Activated B cell treated with CpG ODN at 0.5 μM for 24 hours (primary cell): ENCODE data around the gene AKT1S1. TPM values are rescaled to one million over a fixed set of nuclear protein-coding genes. Genes with fewer than 3 reads are reported as not detected.

Experiments used
- ATAC-seq: fragments of 200-7000 bp; cut with Tn5 transposase; one replicate; pipeline ENCODE4 v1.10.0; 2021; ENCODE audit warnings: low read depth, mild to moderate bottlenecking, moderate library complexity
- CTCF ChIA-PET: fragments of 350-600 bp; sonication (Branson Sonifier 250); formaldehyde crosslinking; loops from one replicate; lab custom pipeline; 2021; ENCODE audit warnings: antibody characterized with exemption; lab: Charles Lee
- POLR2A ChIA-PET: fragments of 350-600 bp; sonication (Branson Sonifier 250); formaldehyde crosslinking; loops from one replicate; lab custom pipeline; 2021; ENCODE audit warnings: antibody characterized with exemption; lab: Charles Lee
- DNase-seq: peaks from one replicate; pipeline ENCODE4 v3.0.0; 2022
- H3K27ac Mint-ChIP-seq: one replicate; pipeline ENCODE4 v1.8.0; 2020; ENCODE audit warnings: mixed read lengths
- H3K27me3 Mint-ChIP-seq: one replicate; pipeline ENCODE4 v1.8.0; 2021; ENCODE audit warnings: mixed read lengths
- H3K36me3 Mint-ChIP-seq: one replicate; pipeline ENCODE4 v1.8.0; 2021; ENCODE audit warnings: low read depth, mixed read lengths
- H3K4me1 Mint-ChIP-seq: one replicate; pipeline ENCODE4 v1.8.0; 2021; ENCODE audit warnings: mixed read lengths
- H3K4me3 Mint-ChIP-seq: one replicate; pipeline ENCODE4 v1.8.0; 2020; ENCODE audit warnings: mild to moderate bottlenecking, mixed read lengths
- H3K9me3 Mint-ChIP-seq: one replicate; pipeline ENCODE4 v1.8.0; 2020; ENCODE audit warnings: mixed read lengths
- intact Hi-C: fragments of 100-400 bp; cut with micrococcal nuclease; formaldehyde crosslinking; loops from one replicate; pipeline ENCODE4 v1.15.1; 2024
- total RNA-seq: library from RNA; stranded (reverse); gene quantifications from 2 replicates; pipeline ENCODE4 v1.2.3, GENCODE V29; 2022
- TF ChIP-seq, protein P1 (sequence below): fragments of 200-600 bp; IDR thresholded peaks from one replicate; pipeline ENCODE4 v1.8.0; 2022; ENCODE audit warnings: antibody characterized with exemption, mild to moderate bottlenecking

The AKT1S1 gene
- total RNA-seq, 1 donor from 2014 or later = 28.7 TPM

DNA sequence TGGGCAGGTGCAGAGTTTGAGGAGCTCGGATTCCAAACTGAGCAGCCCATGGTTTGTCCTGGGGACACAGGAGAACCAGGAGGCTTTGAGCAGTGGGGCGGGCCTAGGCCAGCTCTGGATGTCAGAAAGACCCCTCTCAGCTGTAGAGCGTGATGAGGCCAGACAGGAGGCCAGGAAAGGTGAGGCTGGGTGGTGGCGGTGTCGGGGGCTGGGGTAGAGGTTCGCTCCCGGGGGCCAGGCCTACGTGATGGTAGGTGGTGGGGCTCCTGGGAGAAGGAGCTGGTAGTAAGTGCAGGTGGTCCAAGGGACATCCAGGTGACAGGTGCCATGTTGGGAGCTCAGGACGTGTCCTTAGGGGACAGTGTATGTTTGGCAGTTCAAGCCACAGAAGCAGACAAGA, 39.7 kb downstream of the AKT1S1 start:
- CTCF ChIA-PET = no interaction called here
- Mint-ChIP-seq H3K27me3 (no peaks in the 10 kb centered on the region), H3K27ac (no peak overlapping the region), H3K9me3 (no peaks in the 10 kb centered on the region), H3K4me1 (peaks cover 5% of the 10 kb centered on the region), H3K4me3 (no peak overlapping the region), H3K36me3 (peaks cover 75% of the 10 kb centered on the region)
- POLR2A ChIA-PET = interaction anchor here (0.5 to 0.8 kb wide), 2 partner anchors 16 to 18 kb away, joined by 3 to 4 read pairs; no protein-coding TSS in a partner anchor
- DNase-seq = no peak
- intact Hi-C loops = no loop called here
- TF ChIP-seq, protein P1, sequence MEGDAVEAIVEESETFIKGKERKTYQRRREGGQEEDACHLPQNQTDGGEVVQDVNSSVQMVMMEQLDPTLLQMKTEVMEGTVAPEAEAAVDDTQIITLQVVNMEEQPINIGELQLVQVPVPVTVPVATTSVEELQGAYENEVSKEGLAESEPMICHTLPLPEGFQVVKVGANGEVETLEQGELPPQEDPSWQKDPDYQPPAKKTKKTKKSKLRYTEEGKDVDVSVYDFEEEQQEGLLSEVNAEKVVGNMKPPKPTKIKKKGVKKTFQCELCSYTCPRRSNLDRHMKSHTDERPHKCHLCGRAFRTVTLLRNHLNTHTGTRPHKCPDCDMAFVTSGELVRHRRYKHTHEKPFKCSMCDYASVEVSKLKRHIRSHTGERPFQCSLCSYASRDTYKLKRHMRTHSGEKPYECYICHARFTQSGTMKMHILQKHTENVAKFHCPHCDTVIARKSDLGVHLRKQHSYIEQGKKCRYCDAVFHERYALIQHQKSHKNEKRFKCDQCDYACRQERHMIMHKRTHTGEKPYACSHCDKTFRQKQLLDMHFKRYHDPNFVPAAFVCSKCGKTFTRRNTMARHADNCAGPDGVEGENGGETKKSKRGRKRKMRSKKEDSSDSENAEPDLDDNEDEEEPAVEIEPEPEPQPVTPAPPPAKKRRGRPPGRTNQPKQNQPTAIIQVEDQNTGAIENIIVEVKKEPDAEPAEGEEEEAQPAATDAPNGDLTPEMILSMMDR = no peak
- ATAC-seq = no peak

DNA sequence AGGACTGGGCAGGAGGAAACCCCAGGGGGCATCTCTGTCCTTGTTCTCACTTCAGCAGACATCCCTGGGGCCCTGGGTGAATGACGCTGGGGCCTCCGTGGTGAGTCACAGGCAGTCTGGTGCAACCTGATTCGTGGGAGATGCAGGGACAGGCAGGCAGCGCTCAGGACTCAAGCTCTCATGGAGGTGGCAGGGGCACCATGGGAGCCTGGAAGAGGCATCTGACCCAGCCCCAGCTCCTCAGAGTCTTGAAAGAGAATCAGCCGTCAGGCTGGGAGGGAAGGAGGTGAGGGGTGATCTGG, 40.2 kb downstream of the AKT1S1 start:
- no peaks in the 10 kb centered on the region for H3K27me3 Mint-ChIP-seq

DNA sequence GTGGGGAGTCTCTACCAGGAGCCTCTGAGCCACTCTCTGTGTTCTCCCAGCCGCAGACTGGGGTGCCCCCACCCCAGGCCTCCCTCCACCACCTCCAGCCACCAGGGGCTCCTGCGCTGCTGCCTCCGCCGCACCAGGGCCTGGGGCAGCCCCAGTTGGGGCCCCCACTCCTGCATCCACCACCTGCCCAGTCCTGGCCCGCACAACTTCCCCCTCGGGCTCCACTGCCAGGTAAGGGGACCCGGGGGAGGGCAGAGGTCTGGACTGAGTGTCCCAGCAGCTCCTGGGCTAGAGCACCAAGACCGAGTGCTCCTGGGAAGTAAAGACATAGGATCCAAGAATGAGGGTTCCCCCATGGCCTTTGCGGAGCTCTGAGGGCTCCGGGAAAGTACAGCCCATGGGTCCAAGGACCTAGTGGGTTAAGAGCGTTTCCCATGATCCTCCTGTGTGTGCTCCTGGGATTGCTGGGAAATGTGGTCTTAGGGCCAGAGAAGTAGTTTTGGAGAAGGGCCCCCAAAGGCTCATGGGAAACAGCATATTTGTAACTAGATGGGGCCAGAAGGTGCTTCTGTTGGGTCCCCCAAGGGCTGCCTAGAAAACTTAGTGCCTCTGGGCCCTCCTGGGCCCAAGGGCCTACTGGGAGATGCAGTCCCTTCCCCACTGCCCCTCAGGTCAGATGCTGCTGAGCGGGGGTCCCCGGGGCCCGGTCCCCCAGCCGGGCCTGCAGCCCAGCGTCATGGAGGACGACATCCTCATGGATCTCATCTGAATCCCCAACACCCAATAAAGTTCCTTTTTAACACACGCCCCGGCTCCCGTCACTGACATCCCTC, 40.8 kb downstream of the AKT1S1 start:
- intact Hi-C loops = no loop called here

More for the DNA sequence above, 40.2 kb downstream of the AKT1S1 start:
- ChIA-PET CTCF (no interaction called here), POLR2A (interaction anchor here (0.8 kb wide), 1 partner anchor 18 kb away, joined by 4 read pairs; no protein-coding TSS in a partner anchor)
- no peak overlapping the region for H3K4me3 Mint-ChIP-seq
- H3K4me1 Mint-ChIP-seq = peaks cover under 1% of the 10 kb centered on the region
- H3K27ac Mint-ChIP-seq = no peak overlapping the region
- H3K9me3 Mint-ChIP-seq = no peaks in the 10 kb centered on the region
- intact Hi-C loops = no loop called here
- peaks cover 79% of the 10 kb centered on the region for H3K36me3 Mint-ChIP-seq
- TF ChIP-seq, protein P1 = no peak
- DNase-seq (no peak), ATAC-seq (no peak)

DNA sequence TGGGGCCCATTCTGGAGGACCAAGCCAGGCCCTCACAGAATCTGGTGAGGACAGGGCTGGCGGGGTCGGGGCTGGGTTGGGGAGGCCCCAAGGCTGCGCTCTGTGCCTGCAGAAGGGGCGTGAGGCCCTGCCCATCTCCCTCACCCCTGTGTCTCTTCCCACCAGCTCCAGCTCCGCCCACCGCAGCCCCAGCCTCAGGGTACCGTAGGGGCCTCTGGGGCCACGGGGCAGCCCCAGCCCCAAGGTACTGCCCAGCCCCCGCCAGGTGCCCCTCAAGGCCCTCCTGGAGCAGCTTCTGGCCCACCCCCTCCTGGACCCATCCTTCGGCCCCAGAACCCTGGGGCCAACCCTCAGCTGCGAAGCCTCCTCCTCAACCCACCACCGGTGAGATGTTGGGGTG, 41.6 kb downstream of the AKT1S1 start:
- DNase-seq (no peak), ATAC-seq (no peak)
- Mint-ChIP-seq H3K36me3 (peaks cover 86% of the 10 kb centered on the region), H3K27ac (no peak overlapping the region), H3K4me3 (no peak overlapping the region), H3K9me3 (no peaks in the 10 kb centered on the region), H3K4me1 (no peaks in the 10 kb centered on the region), H3K27me3 (no peaks in the 10 kb centered on the region)
- intact Hi-C loops = no loop called here
- CTCF ChIA-PET = no interaction called here
- POLR2A ChIA-PET = no interaction called here
- TF ChIP-seq, protein P1 = no peak

More for the DNA sequence above, 40.8 kb downstream of the AKT1S1 start:
- H3K27ac Mint-ChIP-seq = no peak overlapping the region
- no peaks in the 10 kb centered on the region for H3K4me1 Mint-ChIP-seq
- no peaks in the 10 kb centered on the region for H3K9me3 Mint-ChIP-seq
- POLR2A ChIA-PET = interaction anchor here (0.8 kb wide), 1 partner anchor 17 kb away, joined by 4 read pairs; no protein-coding TSS in a partner anchor
- CTCF ChIA-PET = no interaction called here
- ATAC-seq (no peak), DNase-seq (no peak)
- H3K27me3 Mint-ChIP-seq = no peaks in the 10 kb centered on the region
- H3K4me3 Mint-ChIP-seq = no peak overlapping the region
- H3K36me3 Mint-ChIP-seq = peaks cover 85% of the 10 kb centered on the region
- TF ChIP-seq, protein P1 = no peak

DNA sequence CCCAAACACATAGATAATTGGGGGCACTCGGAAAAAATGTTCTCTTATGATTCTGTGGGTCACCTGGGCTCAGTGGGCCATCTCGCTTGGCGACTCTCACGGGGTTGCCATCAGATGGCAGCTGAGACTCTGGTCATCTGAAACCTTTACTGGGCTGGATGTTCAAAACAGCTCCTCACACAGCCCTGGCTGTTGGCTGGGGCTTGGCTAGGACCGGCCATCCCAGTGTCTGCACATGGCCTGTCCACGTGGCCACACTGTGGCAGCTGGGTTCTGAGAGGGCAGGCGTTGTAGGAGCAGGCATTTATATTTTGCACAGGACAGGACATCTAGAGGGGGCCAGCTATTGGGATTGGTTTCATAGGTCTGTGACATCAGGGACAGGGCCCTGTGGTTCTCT, 43.6 kb downstream of the AKT1S1 start:
- CTCF ChIA-PET = no interaction called here
- no peaks in the 10 kb centered on the region for H3K27me3 Mint-ChIP-seq
- TF ChIP-seq, protein P1 = no peak
- H3K27ac Mint-ChIP-seq = no peak overlapping the region
- ATAC-seq (no peak), DNase-seq (no peak)
- intact Hi-C loops = no loop called here
- H3K36me3 Mint-ChIP-seq = peaks cover 85% of the 10 kb centered on the region
- H3K9me3 Mint-ChIP-seq = no peaks in the 10 kb centered on the region
- POLR2A ChIA-PET = interaction anchor here (1.0 kb wide), 1 partner anchor 17 kb away, joined by 3 read pairs; the partner anchor contains the start of gene PTOV1
- no peak overlapping the region for H3K4me3 Mint-ChIP-seq
- H3K4me1 Mint-ChIP-seq = peaks cover 2% of the 10 kb centered on the region
